ENCODE results near the gene BAIAP2L2. TPM values are rescaled to one million over a fixed set of nuclear protein-coding genes. Genes with fewer than 3 reads are reported as not detected.

BAIAP2L2 gene
- total RNA-seq, 1 donor from 2014 or later, result 1.6 TPM

GRCh38 chr22:38067761-38068360, 42.6 kb downstream of the BAIAP2L2 start:
- H3K9me3 Mint-ChIP-seq, result no peaks in the 10 kb centered on the region
- H3K27me3 Mint-ChIP-seq (ENCODE audit: low read depth), result no peaks in the 10 kb centered on the region
- H3K4me3 Mint-ChIP-seq, result no peak overlapping the region
- DNase-seq (ENCODE audit: low spot score in 2 of 2, unreplicated experiment in 2 of 2), result no peak
- H3K36me3 Mint-ChIP-seq, result peaks cover 27% of the 10 kb centered on the region
- H3K4me1 Mint-ChIP-seq, result no peaks in the 10 kb centered on the region
- no peak overlapping the region for H3K27ac Mint-ChIP-seq
- no peak for TF ChIP-seq CTCF (IDR thresholded peaks at IDR 0.05; ENCODE audit: unreplicated experiment)

- Mint-ChIP-seq H3K27ac (no peak overlapping the region), H3K4me3 (no peak overlapping the region), H3K36me3 (peaks cover 24% of the 10 kb centered on the region), H3K9me3 (no peaks in the 10 kb centered on the region), H3K27me3 (ENCODE audit: low read depth) (no peaks in the 10 kb centered on the region), H3K4me1 (no peaks in the 10 kb centered on the region)
- TF ChIP-seq CTCF (IDR thresholded peaks at IDR 0.05; ENCODE audit: unreplicated experiment), result no peak
- DNase-seq (ENCODE audit: low spot score in 2 of 2, unreplicated experiment in 2 of 2), result no peak
Observed at GRCh38 chr22:38067028-38067415, 43.5 kb downstream of the BAIAP2L2 start.

GRCh38 chr22:38066381-38067027, 44.0 kb downstream of the BAIAP2L2 start:
- no peak overlapping the region for H3K4me3 Mint-ChIP-seq
- H3K27me3 Mint-ChIP-seq (ENCODE audit: low read depth), result no peaks in the 10 kb centered on the region
- peaks cover 30% of the 10 kb centered on the region for H3K36me3 Mint-ChIP-seq
- H3K9me3 Mint-ChIP-seq, result no peaks in the 10 kb centered on the region
- H3K4me1 Mint-ChIP-seq, result no peaks in the 10 kb centered on the region
- no peak for TF ChIP-seq CTCF (IDR thresholded peaks at IDR 0.05; ENCODE audit: unreplicated experiment)
- DNase-seq (ENCODE audit: low spot score in 2 of 2, unreplicated experiment in 2 of 2), result no peak
- H3K27ac Mint-ChIP-seq, result no peak overlapping the region

- Mint-ChIP-seq H3K4me1 (no peaks in the 10 kb centered on the region), H3K4me3 (no peak overlapping the region), H3K9me3 (no peaks in the 10 kb centered on the region), H3K27ac (no peak overlapping the region), H3K36me3 (peaks cover 32% of the 10 kb centered on the region), H3K27me3 (ENCODE audit: low read depth) (no peaks in the 10 kb centered on the region)
- DNase-seq (ENCODE audit: low spot score in 2 of 2, unreplicated experiment in 2 of 2), result no peak
- no peak for TF ChIP-seq CTCF (IDR thresholded peaks at IDR 0.05; ENCODE audit: unreplicated experiment)
Observed at GRCh38 chr22:38065539-38065938, 44.9 kb downstream of the BAIAP2L2 start.

GRCh38 chr22:38062791-38063190, 47.7 kb downstream of the BAIAP2L2 start:
- H3K9me3 Mint-ChIP-seq, result no peaks in the 10 kb centered on the region
- peaks cover 6% of the 10 kb centered on the region for H3K4me1 Mint-ChIP-seq
- no peaks in the 10 kb centered on the region for H3K27me3 Mint-ChIP-seq (ENCODE audit: low read depth)
- H3K4me3 Mint-ChIP-seq, result no peak overlapping the region
- H3K36me3 Mint-ChIP-seq, result peaks cover 39% of the 10 kb centered on the region
- no peak for DNase-seq (ENCODE audit: low spot score in 2 of 2, unreplicated experiment in 2 of 2)
- TF ChIP-seq CTCF (IDR thresholded peaks at IDR 0.05; ENCODE audit: unreplicated experiment), result no peak
- H3K27ac Mint-ChIP-seq, result no peak overlapping the region

All from mesothelial cell of epicardium (in vitro differentiated cells).